ENCODE measurements around the gene MLLT10.

The MLLT10 gene

DNA sequence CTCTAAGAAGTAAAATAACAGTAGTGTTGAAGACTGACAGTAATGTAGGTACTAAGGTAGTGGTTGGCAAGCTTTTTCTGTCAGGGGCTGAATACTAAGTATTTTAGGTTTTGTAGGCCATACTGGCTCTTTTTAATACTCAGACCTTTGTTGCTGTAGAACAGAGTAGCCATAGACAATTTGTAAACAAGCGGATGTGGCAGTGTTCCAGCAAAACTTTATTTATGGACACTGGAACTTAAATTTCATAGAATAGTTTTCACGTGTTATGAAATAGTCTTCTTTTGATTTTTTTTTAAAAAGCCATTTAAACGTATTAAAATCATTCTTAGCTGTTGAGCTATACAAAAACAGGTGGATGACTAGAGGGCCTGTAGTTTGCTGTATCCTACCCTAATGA lies 121.2 kb downstream of the MLLT10 start:
- DNase-seq, result no peak

GRCh38 chr10:21655687-21656086 lies 121.7 kb downstream of the MLLT10 start:
- no peak for DNase-seq

DNA sequence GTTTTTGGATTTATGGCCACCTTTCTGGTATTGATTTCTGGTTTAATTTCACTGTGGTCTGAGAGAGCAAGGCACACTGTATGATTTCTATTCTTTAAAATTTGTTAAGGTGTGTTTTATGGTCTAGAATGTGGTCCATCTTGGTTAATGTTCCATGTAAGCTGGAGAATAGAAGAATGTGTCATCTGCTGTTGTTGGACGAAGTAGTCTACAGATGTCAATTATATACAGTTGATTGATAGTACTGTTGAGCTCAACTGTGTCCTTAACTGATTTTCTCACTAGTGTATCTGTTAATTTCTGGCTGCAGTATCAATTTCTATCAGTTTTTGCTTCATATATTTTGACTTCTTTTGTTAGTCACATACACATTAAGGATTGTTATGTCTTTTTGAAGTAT lies 127.1 kb downstream of the MLLT10 start:
- DNase-seq, result no peak

DNA sequence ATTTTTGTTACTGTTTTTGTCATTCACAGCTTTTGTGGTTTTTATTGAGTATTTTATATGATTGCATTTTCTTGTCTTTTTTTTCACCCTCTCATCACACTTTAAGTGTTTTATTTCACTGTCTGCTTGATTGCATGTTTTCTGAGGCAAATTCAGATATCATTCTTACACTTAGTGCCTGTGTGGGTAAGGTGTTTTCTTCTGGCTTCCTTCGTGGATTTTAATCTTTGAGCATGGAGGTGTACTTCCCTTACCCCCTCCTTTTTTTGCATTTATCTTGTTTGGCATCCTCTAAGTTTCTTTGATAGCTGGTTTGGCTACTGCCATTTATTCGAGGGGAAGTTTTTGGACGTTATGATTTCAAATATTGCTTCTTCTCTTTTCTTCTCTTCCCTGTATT lies 127.9 kb downstream of the MLLT10 start:
- DNase-seq, result no peak

DNA sequence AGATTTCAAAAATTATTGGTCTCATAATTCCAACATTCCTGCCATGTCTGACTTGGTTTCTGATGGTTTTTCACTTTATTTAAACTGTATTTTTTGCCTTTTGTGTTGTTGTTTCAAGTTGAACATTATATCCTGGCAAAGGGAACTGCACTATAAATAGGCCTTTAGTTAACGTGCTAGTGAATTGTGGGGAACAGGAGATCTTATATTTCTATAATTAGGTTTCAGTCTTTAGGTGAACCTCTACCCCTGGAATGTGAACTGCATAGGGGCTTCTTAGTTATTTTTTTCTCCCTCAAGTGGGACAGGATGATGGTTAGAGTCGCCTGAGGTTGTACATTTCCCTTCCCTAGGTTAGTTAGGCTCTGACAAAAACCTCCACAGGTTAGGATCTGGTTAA lies 128.6 kb downstream of the MLLT10 start:
- no peak for DNase-seq

- DNase-seq, result no peak
Observed at GRCh38 chr10:21668831-21669230, 134.8 kb downstream of the MLLT10 start.

DNA sequence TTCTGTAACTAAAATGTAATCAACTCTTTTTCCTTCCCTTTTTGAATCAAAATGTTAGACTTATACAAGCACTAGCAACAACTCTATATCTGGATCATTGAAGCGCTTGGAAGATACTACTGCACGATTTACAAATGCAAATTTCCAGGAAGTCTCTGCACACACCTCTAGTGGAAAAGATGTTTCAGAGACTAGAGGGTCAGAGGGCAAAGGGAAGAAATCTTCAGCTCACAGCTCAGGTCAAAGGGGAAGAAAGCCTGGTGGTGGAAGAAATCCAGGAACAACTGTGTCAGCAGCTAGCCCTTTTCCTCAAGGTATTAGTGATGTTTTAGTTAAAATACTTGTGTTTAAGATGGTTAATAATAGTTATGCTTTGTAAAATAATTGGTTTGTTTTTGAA lies 136.4 kb downstream of the MLLT10 start:
- no peak for DNase-seq

- DNase-seq, result no peak
Observed at GRCh38 chr10:21673668-21674067, 139.6 kb downstream of the MLLT10 start.

DNA sequence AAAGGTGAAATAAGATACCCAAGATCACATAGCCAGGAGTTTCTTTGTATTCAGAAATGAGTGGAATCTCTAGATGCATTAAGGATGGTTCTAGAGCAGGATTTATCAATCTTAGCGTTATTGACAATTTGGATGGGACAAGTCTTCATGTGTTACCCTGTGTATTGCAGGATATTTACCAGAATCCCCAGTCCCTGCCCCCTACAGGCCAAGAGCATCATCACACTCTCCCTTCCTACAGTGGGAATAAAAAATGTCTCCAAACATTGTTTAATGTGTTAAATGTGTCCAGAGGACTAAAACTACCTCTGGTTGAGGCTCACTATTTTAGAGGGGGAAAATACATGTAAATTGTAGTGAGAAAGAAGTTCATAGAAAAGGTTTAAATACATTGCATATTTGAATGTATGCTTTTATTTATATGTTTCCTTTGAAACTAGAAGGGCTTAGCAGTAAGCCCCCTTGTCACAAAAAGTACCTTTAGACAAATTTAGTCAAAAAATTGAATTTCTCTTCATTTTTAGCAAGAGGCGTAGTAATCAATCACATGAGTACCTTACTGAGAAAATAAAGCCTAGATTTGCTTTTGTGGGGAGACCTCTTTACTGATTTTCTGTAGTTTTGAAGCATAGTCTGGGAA lies 141.2 kb downstream of the MLLT10 start:
- no peak for DNase-seq

DNA sequence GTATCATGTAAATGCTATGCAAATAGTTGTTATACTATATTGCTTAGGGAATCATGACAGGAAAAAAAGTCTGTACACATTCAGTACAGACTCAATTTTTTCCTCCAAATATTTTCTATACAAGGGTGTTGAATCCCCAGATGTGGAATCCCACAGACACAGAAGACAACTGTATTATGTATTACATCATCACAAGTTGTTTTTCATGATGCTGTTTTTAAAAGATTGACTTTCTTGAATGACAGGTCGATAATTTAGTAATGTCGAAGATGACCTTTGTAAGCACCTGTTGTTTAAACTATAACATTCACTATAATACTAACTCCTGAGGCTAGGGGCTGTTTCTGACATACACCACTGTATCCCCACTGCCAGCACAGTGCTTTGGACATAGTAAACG lies 143.5 kb downstream of the MLLT10 start:
- DNase-seq, result no peak

- no peak for DNase-seq
Observed at GRCh38 chr10:21681156-21681555, 147.1 kb downstream of the MLLT10 start.

DNA sequence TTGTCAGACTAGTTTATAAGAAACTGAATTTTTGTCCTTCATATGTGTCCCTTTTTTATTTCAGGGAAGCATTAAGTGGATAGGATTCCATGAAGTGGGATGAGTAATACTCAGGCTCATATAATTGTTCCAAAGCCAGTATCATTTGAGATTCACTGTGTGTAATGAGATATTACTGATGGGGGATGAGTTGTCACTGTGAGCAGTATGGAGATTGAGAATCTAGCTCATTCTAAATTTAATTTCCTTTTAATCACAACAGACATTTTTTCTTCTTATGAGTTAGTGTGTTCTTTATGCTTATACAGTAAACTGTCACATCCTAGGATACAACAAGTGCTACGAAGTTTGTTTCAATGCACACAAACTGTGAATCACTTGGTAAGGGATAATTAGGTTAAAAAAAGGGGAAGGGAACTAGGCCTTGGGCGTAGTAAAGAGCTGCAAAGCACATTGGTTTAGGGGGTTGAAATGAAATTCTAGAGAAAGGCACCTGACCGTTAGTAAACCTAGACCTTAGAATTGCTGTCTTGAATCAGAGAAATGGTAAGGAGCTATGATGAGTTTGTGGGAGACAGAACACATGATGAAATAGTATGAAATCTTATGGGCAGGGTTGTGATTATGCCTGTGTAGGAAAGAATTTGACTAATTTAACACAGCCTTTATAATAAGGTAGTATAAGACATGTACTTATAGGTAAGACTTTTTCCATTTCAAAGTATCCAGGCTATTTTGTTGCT lies 153.4 kb downstream of the MLLT10 start:
- DNase-seq, result no peak

GRCh38 chr10:21688009-21688332 lies 153.9 kb downstream of the MLLT10 start:
- DNase-seq, result no peak

- DNase-seq, result no peak
Observed at GRCh38 chr10:21688870-21689269, 154.8 kb downstream of the MLLT10 start.

DNA sequence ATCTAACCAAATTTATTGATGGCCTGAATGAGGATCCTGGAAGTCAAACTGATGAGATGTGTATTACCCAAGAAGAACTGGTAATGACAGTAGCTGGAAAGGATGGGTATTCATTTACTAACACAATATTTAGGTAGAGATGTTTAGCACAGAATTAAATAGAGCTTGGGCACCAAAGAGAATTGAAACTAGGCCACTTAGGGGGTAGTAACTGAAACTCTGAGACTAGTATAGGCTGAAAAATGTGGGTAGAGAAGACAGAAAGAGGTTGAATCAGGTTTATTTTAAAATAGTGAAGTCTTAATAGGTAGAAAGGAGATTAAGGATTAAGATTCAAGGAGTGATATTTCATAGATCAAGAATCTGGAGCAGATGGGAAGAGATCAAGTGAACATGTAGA lies 155.8 kb downstream of the MLLT10 start:
- no peak for DNase-seq

- DNase-seq, result no peak
Observed at GRCh38 chr10:21692916-21693315, 158.9 kb downstream of the MLLT10 start.

DNA sequence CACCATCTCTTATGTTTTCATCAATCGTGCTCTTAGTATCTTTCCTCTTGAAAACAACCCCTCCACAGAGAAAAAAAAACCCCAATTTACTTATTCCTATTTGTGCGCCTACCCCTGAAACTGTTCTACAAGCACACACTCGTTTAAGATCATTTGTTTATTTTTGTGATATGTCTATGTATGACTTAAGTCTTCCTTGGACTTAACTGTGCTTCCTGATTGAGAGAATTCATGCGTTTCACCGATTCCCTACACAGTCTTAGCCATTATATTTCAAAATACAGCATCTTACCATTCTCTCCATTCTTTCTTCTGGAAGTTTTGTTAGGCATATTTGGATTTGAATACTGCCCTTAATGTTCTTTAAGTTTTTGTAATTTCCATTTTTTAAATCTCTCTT lies 159.4 kb downstream of the MLLT10 start:
- no peak for DNase-seq

GRCh38 chr10:21694631-21695030 lies 160.6 kb downstream of the MLLT10 start:
- DNase-seq, result no peak

- DNase-seq, result no peak
Observed at GRCh38 chr10:21696302-21696701, 162.3 kb downstream of the MLLT10 start.

- no peak for DNase-seq
Observed at GRCh38 chr10:21699575-21699974, 165.5 kb downstream of the MLLT10 start.

- DNase-seq, result no peak
Observed at GRCh38 chr10:21700474-21700873, 166.4 kb downstream of the MLLT10 start.

GRCh38 chr10:21702633-21703111 lies 168.6 kb downstream of the MLLT10 start:
- DNase-seq, result no peak

GRCh38 chr10:21705142-21705827 lies 171.3 kb downstream of the MLLT10 start:
- DNase-seq, result no peak

DNA sequence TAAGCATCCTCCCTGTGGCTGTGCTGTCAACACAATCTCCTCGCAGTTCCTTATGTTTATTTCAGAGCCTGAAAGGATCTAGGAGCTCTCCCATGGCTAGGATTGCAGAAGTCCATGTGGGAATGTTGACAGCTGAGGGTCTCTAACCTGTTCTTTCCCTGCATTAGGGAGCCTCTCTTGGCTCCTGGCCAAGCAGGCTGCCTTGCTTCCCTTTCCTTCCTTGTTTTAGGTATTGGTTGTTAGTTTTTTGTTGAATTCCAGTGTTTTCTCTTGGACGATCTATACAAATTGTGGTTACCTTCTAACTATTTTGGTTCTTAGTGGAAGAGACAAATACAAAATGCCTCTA lies 171.8 kb downstream of the MLLT10 start:
- no peak for DNase-seq
